SK-N-SH treated with all-trans-retinoic acid at 6 μM for 48 hours (cell line): ENCODE data around the gene GAGE12C.
"Not testable (repeated sequence)": the region's sequence is repeated elsewhere in the genome, so short reads cannot be mapped to it uniquely, and the experiment has no call there.

Source experiments
- ATAC-seq: fragments of 200-7000 bp; cut with Tn5 transposase; 3 replicates; pipeline ENCODE4 v1.9.1; 2020; ENCODE audit warnings: mild to moderate bottlenecking, moderate library complexity

Gene GAGE12C, protein sequence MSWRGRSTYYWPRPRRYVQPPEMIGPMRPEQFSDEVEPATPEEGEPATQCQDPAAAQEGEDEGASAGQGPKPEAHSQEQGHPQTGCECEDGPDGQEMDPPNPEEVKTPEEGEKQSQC

GRCh38 chrX:49531877-49532276 is at the start of gene GAGE12C:
GAGE12C (plus strand) TSS chrX:49532177; CDS start chrX:49533332, 1,155 bp downstream.
- ATAC-seq = not testable (repeated sequence)

- ATAC-seq = not testable (repeated sequence)
Measured at GRCh38 chrX:49541433-49541832, 9.5 kb downstream of the GAGE12C start, which contains the start of gene GAGE12D. GAGE12D (plus strand) TSS chrX:49541733; CDS start chrX:49542888, 1,155 bp downstream.

GRCh38 chrX:49550989-49551388 is 19.0 kb downstream of the GAGE12C start, which contains the start of gene GAGE12E:
GAGE12E (plus strand) TSS chrX:49551289; CDS start chrX:49552444, 1,155 bp downstream.
- ATAC-seq = not testable (repeated sequence)

GRCh38 chrX:49560542-49560941 is 28.6 kb downstream of the GAGE12C start, which contains the start of gene GAGE12F:
GAGE12F (plus strand) TSS chrX:49560842; CDS start chrX:49561997, 1,155 bp downstream.
- not testable (repeated sequence) for ATAC-seq

DNA sequence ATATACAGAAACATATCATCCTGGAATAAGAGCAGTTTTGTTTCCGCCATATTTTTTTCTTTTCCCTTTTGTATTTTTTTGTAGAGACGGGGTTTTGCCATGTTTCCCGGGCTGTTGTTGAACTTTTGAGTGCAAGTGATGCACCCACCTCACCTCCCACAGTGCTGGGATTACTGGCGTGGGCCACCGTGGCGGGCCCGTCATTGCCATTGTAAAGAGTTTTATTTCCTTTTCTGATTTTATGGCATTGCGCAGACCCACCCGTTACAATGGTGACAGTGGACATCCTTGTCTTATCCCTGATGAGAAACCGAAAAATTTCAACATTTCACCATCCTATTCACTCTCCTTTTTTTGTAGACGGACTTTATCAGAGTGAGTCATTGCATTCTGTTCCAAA is 36.8 kb downstream of the GAGE12C start:
- ATAC-seq = not testable (repeated sequence)

GRCh38 chrX:49569152-49569551 is 37.2 kb downstream of the GAGE12C start:
- ATAC-seq = not testable (repeated sequence)

DNA sequence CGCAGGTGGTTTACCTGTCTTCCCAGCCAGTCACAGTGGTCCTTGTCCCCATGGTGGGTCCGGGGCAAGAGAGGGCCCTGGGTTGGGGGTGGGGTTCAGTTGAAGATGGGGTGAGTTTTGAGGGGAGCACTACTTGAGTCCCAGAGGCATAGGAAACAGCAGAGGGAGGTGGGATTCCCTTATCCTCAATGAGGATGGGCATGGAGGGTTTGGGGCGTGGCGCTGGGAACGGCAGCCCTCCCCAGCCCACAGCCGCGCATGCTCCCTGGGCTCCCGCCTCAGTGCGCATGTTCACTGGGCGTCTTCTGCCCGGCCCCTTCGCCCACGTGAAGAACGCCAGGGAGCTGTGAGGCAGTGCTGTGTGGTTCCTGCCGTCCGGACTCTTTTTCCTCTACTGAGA is 38.1 kb downstream of the GAGE12C start, which contains the start of gene GAGE12G:
TSS of gene GAGE12G (plus strand) at position 301 of the 400 bp plus-strand sequence. CDS start 1,155 bp downstream, outside the sequence.
- not testable (repeated sequence) for ATAC-seq

DNA sequence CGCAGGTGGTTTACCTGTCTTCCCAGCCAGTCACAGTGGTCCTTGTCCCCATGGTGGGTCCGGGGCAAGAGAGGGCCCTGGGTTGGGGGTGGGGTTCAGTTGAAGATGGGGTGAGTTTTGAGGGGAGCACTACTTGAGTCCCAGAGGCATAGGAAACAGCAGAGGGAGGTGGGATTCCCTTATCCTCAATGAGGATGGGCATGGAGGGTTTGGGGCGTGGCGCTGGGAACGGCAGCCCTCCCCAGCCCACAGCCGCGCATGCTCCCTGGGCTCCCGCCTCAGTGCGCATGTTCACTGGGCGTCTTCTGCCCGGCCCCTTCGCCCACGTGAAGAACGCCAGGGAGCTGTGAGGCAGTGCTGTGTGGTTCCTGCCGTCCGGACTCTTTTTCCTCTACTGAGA is 47.7 kb downstream of the GAGE12C start, which contains the start of gene GAGE12H:
TSS of gene GAGE12H (plus strand) at position 301 of the 400 bp plus-strand sequence. CDS start 1,155 bp downstream, outside the sequence.
- not testable (repeated sequence) for ATAC-seq
